Neutrophil (primary cell): Measurements from ENCODE around the gene TUBB2A.
A peak's percentile ranks its signal among the peaks of the same experiment; 100 is the strongest.

Source experiments
- H3K27ac ChIP-seq: fragments of 200-600 bp; sonication (generic); 2 replicates; pipeline ENCODE4 v1.5.1; 2016; ENCODE audit warnings: mild to moderate bottlenecking, moderate library complexity
- H3K27me3 ChIP-seq: fragments of 200-600 bp; sonication (generic); 2 replicates; pipeline ENCODE4 v1.6.0; 2016; ENCODE audit warnings: mild to moderate bottlenecking
- H3K36me3 ChIP-seq: fragments of 200-600 bp; sonication (generic); 2 replicates; pipeline ENCODE4 v1.5.1; 2017
- H3K4me1 ChIP-seq, 2 experiments: fragments of 200-600 bp in 1 of 2; sonication (generic) in 1 of 2; 1 replicate in 1 of 2; 2 replicates in 1 of 2; pipeline versions ENCODE4 v1.5.1 to v1.6.1; 2013 to 2016; ENCODE audit warnings: low read depth in 1 of 2, low read length in 1 of 2, mild to moderate bottlenecking in 1 of 2, moderate library complexity in 1 of 2; ENCODE audit not compliant: control insufficient read depth in 1 of 2, insufficient read depth in 1 of 2
- H3K4me3 ChIP-seq, 2 experiments: fragments of 200-600 bp in 1 of 2; sonication (generic) in 1 of 2; 1 replicate in 1 of 2; 2 replicates in 1 of 2; pipeline ENCODE4 v1.5.1; 2013 to 2016; ENCODE audit warnings: low read depth in 1 of 2, low read length in 1 of 2, mild to moderate bottlenecking in 1 of 2, moderate library complexity in 1 of 2
- H3K9me3 ChIP-seq: fragments of 200-600 bp; sonication (generic); 2 replicates; pipeline ENCODE4 v1.5.1; 2016
- TF ChIP-seq, protein P1 (sequence below): fragments of 200-600 bp; sonication (generic); IDR thresholded peaks from 2 replicates; pipeline ENCODE4 v1.5.1; 2016; ENCODE audit warnings: antibody characterized with exemption

Gene TUBB2A

DNA sequence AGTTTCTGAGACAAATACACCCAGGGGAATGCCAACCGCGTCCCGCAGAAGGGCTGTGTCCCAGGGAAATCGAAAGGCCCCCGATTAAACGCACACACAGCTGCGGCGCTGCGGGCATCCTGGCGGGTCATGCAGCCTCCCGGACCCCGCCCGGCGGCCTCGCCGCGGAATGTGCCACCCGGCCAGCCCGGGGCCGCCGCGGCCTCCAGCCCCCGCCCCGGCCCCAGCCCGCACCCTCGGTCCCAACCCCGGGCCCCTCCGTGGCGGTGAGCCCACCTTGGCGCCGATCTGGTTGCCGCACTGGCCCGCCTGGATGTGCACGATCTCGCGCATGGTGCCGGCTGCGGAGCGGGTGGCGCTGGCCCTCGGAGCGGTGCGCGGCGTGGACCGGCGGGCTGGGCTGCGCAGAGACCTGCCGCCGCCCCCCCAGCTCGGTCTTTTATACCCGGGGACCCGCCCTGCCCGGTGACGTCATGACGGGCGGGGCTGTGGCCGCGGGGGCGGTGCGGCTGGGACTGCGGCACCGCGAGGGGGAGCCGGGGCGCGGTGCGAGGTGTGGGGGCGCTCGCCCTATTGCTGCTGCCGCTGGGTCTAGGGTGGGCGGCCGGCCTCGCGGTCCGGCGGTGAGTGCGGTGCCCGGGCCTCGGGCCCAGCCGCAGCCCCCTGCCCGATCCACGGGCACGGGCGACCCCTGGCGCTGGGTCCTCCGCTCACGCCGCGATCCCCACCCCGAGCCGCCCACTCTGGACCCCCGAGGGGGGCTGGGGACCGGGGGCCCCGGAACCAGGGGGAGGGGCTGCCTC, at the start of gene TUBB2A:
Gene TUBB2A (minus strand): TSS at position 414 of the 803 bp plus-strand sequence. CDS start 81 bp downstream, at position 333.
- Histone ChIP-seq H3K9me3 (no peaks in the 10 kb centered on the region), H3K36me3 (no peaks in the 10 kb centered on the region), H3K4me3 (peak within 1 kb of the TSS; percentile 56 to 74), H3K27ac (no peak within 1 kb of the TSS), H3K27me3 (peaks cover 90% of the 10 kb centered on the region), H3K4me1 (peaks cover 8 to 19% of the 10 kb centered on the region in 2 experiments)
- TF ChIP-seq, protein P1, sequence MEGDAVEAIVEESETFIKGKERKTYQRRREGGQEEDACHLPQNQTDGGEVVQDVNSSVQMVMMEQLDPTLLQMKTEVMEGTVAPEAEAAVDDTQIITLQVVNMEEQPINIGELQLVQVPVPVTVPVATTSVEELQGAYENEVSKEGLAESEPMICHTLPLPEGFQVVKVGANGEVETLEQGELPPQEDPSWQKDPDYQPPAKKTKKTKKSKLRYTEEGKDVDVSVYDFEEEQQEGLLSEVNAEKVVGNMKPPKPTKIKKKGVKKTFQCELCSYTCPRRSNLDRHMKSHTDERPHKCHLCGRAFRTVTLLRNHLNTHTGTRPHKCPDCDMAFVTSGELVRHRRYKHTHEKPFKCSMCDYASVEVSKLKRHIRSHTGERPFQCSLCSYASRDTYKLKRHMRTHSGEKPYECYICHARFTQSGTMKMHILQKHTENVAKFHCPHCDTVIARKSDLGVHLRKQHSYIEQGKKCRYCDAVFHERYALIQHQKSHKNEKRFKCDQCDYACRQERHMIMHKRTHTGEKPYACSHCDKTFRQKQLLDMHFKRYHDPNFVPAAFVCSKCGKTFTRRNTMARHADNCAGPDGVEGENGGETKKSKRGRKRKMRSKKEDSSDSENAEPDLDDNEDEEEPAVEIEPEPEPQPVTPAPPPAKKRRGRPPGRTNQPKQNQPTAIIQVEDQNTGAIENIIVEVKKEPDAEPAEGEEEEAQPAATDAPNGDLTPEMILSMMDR = no peak

DNA sequence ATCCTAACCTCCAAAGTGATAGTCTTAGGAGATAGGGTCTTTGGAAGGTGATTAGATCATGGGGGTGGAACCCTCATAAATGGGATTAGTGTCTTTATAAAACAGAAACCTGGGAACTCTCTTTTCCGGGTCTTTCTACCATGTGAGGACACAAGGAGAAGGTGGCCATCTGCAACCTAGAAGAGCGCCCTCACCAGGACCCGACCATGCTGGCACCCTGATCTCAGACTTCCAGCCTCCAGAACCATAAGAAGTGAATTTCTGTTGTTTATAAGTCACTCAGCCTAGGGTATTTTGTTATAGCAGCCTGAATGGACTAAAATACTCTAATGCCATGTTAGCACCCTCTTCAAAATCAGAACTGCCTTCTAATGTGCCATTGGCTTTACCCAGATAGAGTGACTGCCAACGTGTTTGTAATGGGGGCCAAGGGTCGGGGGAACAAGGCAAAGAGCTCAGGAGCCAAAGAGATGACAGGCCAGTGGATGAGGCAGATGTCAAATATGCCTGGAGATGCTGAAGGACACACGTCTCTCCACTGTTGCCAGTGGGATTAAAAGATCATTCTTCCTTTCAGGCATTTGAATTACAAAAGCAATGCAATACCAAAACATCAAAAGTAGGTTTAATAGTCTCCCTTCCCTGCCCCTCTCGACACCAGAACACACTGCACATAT, 49.1 kb upstream of the TUBB2A start:
- Histone ChIP-seq H3K36me3 (no peaks in the 10 kb centered on the region), H3K4me1 (no peaks in the 10 kb centered on the region), H3K9me3 (no peaks in the 10 kb centered on the region), H3K4me3 (no peak overlapping the region), H3K27me3 (peaks cover 68% of the 10 kb centered on the region), H3K27ac (no peak overlapping the region)
- TF ChIP-seq, protein P1 = no peak

DNA sequence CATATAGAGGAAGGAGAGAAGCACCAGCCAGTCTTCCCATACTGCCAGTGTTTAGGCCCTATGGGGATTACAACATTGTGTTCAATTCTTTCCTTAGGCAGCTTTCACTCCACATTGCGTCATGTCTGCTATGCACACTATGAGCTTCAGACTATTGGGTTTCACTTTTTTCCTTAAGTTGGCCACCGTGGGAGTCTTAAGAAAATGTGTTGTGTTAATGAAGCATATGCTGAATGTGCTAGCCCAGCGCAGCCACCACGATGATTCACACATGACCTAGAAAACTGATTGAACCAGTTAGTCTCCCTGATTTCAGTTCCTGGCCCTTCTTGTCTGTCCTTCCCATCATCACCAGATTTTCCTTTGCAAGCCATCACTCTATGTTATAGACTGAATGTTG, 48.6 kb upstream of the TUBB2A start:
- TF ChIP-seq, protein P1 = no peak

DNA sequence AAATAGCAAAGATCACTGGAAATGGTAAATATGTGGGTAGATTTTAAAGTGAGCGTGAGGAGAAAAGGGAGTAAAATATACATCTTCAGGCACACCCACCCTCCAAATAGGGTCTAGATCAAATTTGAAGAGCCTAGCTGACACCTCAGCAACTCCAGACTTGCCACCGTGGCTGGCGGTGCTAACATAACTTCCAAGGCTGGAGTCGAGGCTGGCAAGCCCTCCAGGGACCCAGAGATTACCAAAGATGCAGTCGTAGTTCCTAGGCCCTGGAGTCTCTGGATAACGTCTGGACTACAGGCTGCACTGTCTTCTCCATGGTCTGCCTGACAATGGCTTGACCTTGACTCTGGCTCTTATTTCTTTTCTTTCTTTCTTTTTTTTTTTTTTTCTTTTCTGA, 47.6 kb upstream of the TUBB2A start:
- H3K4me3 ChIP-seq = no peak overlapping the region
- peaks cover 64% of the 10 kb centered on the region for H3K27me3 ChIP-seq
- H3K36me3 ChIP-seq = no peaks in the 10 kb centered on the region
- no peaks in the 10 kb centered on the region for H3K9me3 ChIP-seq
- H3K4me1 ChIP-seq = no peaks in the 10 kb centered on the region
- no peak overlapping the region for H3K27ac ChIP-seq
- TF ChIP-seq, protein P1 = no peak

More for the DNA sequence above, 48.6 kb upstream of the TUBB2A start:
- no peaks in the 10 kb centered on the region for H3K36me3 ChIP-seq
- peaks cover 66% of the 10 kb centered on the region for H3K27me3 ChIP-seq
- no peaks in the 10 kb centered on the region for H3K4me1 ChIP-seq
- no peak overlapping the region for H3K4me3 ChIP-seq
- H3K9me3 ChIP-seq = no peaks in the 10 kb centered on the region
- no peak overlapping the region for H3K27ac ChIP-seq

DNA sequence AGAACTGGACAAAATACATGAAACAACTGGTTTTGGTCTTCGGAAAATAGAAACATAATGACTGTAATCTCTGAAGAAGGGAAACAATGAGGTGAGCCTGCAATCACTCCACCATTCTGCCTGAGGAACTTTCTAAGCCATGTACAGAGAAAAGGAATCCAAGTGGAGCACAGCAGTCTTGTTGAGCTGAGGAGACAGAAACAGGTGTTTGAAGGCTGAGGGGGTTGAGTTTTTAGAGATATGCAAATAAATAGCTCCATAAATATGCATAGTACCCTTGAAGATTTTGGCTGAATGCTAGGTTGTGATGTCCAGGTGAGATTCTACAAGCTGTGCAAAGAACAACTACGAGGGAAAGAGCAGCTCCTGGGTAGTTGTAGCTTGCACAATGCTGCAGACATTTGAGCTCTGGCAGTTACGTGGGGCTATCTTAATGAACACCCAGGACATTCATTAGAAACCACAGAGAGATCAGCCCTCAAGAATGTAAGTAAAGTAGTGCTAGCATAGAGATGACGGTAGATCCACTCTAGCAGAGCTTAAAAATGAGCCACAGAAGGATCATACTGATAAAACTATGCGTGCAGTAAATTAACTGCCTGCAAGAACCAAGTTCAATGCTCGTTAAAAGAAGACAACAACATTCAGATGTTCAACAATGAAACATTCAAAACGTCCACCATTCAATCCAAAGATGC, 45.8 kb upstream of the TUBB2A start:
- H3K4me3 ChIP-seq = no peak overlapping the region
- H3K36me3 ChIP-seq = no peaks in the 10 kb centered on the region
- H3K27me3 ChIP-seq = peaks cover 55% of the 10 kb centered on the region
- TF ChIP-seq, protein P1 = no peak
- H3K9me3 ChIP-seq = no peaks in the 10 kb centered on the region
- no peak overlapping the region for H3K27ac ChIP-seq
- no peaks in the 10 kb centered on the region for H3K4me1 ChIP-seq
